ENCODE measurements around the gene ADAP1.

Gene ADAP1

DNA sequence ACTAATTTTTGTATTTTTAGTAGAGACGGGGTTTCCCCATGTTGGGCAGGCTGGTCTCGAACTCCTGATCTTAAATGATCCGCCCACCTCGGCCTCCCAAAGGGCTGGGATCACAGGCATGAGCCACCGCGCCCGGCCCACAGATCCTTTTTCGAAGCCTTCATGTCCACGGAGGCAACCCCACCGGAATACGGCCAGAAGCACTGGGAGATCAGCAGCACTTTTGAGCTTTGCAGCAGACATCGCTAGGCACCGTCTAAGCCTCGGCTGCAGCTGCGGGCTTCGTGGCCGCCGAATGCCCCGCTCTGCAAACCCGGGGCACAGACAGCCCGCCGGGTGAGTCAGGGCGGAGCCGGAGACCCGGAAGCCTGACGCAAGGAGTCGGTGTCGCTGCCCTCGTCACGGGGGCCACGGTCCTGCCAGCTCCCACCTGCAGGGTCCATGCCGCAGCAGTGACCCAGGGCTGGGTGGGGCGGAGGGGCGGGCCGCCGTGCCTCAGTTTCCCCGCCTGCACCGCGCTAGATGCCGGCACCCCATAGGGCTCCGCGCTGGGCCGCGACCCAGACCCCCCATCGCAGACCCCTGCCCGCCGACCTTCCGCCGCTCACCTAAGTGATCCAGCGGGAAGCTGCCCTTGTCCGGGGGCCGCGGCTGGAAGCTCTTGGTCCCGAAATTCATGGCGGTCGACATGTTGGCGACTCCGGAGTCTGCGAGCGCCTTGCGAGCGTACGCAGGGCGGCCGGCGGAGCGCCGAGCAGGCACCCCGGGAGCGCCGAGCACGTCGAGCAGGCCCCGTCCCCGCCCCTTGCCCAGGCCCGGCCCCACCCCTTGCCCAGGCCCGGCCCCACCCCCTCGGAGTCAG lies 20.6 kb upstream of the ADAP1 start, which contains the start of gene COX19:
COX19 (minus strand) TSS at position 730 of the 862 bp plus-strand sequence; CDS start at position 690, 40 bp downstream.
- peak within 1 kb of the TSS; percentile 63 to 96 (median 80) for H3K4me3 ChIP-seq (ENCODE audit: low read depth in 1 of 5, low read length in 5 of 5)

DNA sequence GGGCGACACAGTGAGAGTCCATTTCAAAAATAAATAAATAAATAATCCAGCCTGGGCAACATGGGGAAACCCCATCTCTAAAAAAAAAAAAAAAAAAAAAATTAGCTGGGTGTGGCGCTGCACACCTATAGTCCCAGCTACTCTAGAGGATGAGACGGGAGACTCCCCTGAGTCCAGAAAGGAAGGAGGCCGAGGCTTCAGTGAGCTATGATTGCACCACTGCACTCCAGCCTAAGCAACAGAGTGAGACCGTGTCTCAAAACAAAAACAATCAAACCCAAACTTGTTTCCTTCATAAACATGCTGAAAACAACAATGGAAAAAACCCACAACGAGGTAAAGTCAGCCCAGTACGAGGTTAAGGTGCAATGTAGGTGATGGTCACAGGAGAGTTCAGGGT lies 19.7 kb upstream of the ADAP1 start:
- H3K27me3 ChIP-seq (ENCODE audit: control insufficient read depth in 5 of 5, insufficient read depth in 4 of 5, low read length in 5 of 5) = no peaks in the 10 kb centered on the region
- peak overlapping the region; percentile 93 for H3K27ac ChIP-seq (ENCODE audit: low read depth, low read length)
- peaks cover 0 to 29% (median 24%) of the 10 kb centered on the region in 5 donors for H3K4me1 ChIP-seq (ENCODE audit: control insufficient read depth in 5 of 5, insufficient read depth in 5 of 5, low read length in 5 of 5)
- H3K9me3 ChIP-seq (ENCODE audit: control insufficient read depth in 5 of 5, low read length in 5 of 5) = peaks cover 0 to 4% (median 0%) of the 10 kb centered on the region in 5 donors
- H3K4me3 ChIP-seq (ENCODE audit: low read depth in 1 of 5, low read length in 5 of 5) = peak overlapping the region; percentile 63 to 96 (median 80)
- H3K9ac ChIP-seq (ENCODE audit: low read length in 5 of 5) = peak overlapping the region in 4 of 5 donors; percentile 90 to 95 (median 94)
- peaks cover 8 to 32% (median 30%) of the 10 kb centered on the region in 5 donors for H3K36me3 ChIP-seq (ENCODE audit: control insufficient read depth in 5 of 5, insufficient read depth in 5 of 5, low read length in 5 of 5)

More for the DNA sequence above, 20.6 kb upstream of the ADAP1 start, which contains the start of gene COX19:
- peaks cover 0 to 4% (median 0%) of the 10 kb centered on the region in 5 donors for H3K9me3 ChIP-seq (ENCODE audit: control insufficient read depth in 5 of 5, low read length in 5 of 5)
- peak within 1 kb of the TSS; percentile 93 for H3K27ac ChIP-seq (ENCODE audit: low read depth, low read length)
- peaks cover 0 to 26% (median 23%) of the 10 kb centered on the region in 5 donors for H3K4me1 ChIP-seq (ENCODE audit: control insufficient read depth in 5 of 5, insufficient read depth in 5 of 5, low read length in 5 of 5)
- peak within 1 kb of the TSS in 4 of 5 donors; percentile 90 to 95 (median 94) for H3K9ac ChIP-seq (ENCODE audit: low read length in 5 of 5)
- no peaks in the 10 kb centered on the region for H3K27me3 ChIP-seq (ENCODE audit: control insufficient read depth in 5 of 5, insufficient read depth in 4 of 5, low read length in 5 of 5)
- H3K36me3 ChIP-seq (ENCODE audit: control insufficient read depth in 5 of 5, insufficient read depth in 5 of 5, low read length in 5 of 5) = peaks cover 8 to 25% (median 21%) of the 10 kb centered on the region in 5 donors

DNA sequence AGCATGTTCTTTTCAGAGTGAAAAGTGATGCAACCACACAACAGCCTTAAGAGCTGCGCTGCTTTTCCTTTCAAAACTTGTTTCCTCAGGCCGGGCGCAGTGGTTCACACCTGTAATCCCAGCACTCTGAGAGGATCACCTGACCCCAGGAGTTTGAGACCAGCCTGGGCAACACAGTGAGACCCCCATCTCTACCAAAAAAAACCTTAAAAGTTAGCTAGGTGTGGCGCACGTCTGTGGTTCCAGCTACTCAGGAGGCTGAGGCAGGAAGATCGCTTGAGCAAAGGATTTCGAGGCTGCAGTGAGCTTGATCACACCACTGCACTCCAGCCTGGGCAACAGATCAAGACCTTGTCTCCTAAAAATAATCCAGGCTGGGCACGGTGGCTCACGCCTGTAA lies 18.8 kb upstream of the ADAP1 start:
- peaks cover 8 to 40% (median 38%) of the 10 kb centered on the region in 5 donors for H3K36me3 ChIP-seq (ENCODE audit: control insufficient read depth in 5 of 5, insufficient read depth in 5 of 5, low read length in 5 of 5)
- H3K4me1 ChIP-seq (ENCODE audit: control insufficient read depth in 5 of 5, insufficient read depth in 5 of 5, low read length in 5 of 5) = peaks cover 0 to 35% (median 26%) of the 10 kb centered on the region in 5 donors
- no peak overlapping the region for H3K4me3 ChIP-seq (ENCODE audit: low read depth in 1 of 5, low read length in 5 of 5)
- H3K9ac ChIP-seq (ENCODE audit: low read length in 5 of 5) = no peak overlapping the region
- H3K9me3 ChIP-seq (ENCODE audit: control insufficient read depth in 5 of 5, low read length in 5 of 5) = no peaks in the 10 kb centered on the region
- no peak overlapping the region for H3K27ac ChIP-seq (ENCODE audit: low read depth, low read length)
- H3K27me3 ChIP-seq (ENCODE audit: control insufficient read depth in 5 of 5, insufficient read depth in 4 of 5, low read length in 5 of 5) = no peaks in the 10 kb centered on the region

DNA sequence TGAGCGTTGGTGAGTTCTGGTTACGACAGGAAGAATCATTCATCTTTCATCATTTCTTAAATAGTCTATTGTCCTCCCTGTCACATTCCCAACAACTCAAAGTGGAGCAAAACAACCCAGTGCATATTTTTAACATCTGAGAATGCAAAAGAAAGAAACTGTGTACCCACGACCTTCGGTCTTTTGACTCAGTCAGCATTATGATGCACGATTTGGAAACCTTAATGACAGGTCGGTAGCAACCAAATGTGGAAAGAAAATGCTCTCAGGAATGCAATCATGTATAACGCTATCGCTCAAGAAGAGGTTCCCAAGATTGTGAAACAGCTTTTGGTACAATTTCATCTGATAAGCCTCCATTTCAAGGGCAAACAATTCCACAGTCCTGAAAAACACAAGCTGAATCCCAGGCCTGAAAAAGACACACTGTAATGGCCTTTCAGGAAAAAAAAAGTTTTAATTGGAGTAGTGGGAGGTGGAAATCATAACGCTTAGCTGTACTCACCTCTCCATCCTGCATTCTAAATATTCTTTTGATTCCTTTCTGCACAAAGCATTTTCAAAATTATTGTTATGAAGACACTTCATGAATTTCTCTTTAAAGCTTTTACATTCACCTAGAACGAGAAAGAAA lies 18.3 kb upstream of the ADAP1 start:
- H3K27ac ChIP-seq (ENCODE audit: low read depth, low read length) = no peak overlapping the region
- no peaks in the 10 kb centered on the region for H3K27me3 ChIP-seq (ENCODE audit: control insufficient read depth in 5 of 5, insufficient read depth in 4 of 5, low read length in 5 of 5)
- H3K4me1 ChIP-seq (ENCODE audit: control insufficient read depth in 5 of 5, insufficient read depth in 5 of 5, low read length in 5 of 5) = peaks cover 0 to 38% (median 28%) of the 10 kb centered on the region in 5 donors
- H3K9me3 ChIP-seq (ENCODE audit: control insufficient read depth in 5 of 5, low read length in 5 of 5) = no peaks in the 10 kb centered on the region
- H3K9ac ChIP-seq (ENCODE audit: low read length in 5 of 5) = no peak overlapping the region
- no peak overlapping the region for H3K4me3 ChIP-seq (ENCODE audit: low read depth in 1 of 5, low read length in 5 of 5)
- H3K36me3 ChIP-seq (ENCODE audit: control insufficient read depth in 5 of 5, insufficient read depth in 5 of 5, low read length in 5 of 5) = peaks cover 8 to 45% (median 43%) of the 10 kb centered on the region in 5 donors

DNA sequence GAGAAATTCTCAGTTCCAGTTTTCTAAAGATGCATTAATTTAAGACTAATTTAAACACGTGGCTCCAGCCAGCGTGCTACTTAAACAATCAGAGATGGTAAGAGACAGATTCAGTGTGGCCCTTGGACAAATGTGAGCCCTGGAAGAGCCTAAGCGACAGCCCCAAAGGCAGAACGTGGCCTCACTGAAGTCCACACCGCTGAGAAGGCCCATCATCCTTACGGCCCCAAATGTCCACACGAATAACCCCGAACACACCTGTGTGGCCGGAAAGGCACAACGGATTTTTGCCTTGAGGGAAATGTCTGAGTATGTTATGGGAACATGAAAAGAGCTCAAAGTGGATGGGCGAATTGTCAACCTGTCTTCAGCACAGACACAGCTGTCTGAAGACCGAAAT lies 17.6 kb upstream of the ADAP1 start:
- no peak overlapping the region for H3K9ac ChIP-seq (ENCODE audit: low read length in 5 of 5)
- H3K36me3 ChIP-seq (ENCODE audit: control insufficient read depth in 5 of 5, insufficient read depth in 5 of 5, low read length in 5 of 5) = peaks cover 8 to 52% (median 49%) of the 10 kb centered on the region in 5 donors
- no peak overlapping the region for H3K4me3 ChIP-seq (ENCODE audit: low read depth in 1 of 5, low read length in 5 of 5)
- no peak overlapping the region for H3K27ac ChIP-seq (ENCODE audit: low read depth, low read length)
- H3K4me1 ChIP-seq (ENCODE audit: control insufficient read depth in 5 of 5, insufficient read depth in 5 of 5, low read length in 5 of 5) = peaks cover 0 to 38% (median 28%) of the 10 kb centered on the region in 5 donors
- no peaks in the 10 kb centered on the region for H3K9me3 ChIP-seq (ENCODE audit: control insufficient read depth in 5 of 5, low read length in 5 of 5)
- H3K27me3 ChIP-seq (ENCODE audit: control insufficient read depth in 5 of 5, insufficient read depth in 4 of 5, low read length in 5 of 5) = no peaks in the 10 kb centered on the region

DNA sequence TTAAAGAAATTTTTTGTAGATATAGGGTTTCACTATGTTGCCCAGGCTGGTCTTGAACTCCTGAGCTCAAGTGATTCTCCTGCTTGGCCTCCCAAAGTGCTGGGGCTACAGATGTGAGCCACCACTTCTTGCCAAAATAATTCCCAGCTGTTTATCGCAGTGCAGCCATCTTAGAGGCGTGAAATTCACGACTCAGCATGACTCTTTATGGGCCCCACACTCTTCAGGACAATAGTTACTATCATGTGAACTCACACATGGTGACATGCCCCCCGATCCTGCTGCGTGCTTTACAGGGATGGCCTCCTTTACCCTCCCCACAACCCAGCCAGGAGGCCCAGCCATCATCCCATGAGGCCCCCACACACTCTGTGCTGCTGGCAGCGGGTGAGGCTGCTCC lies 16.3 kb upstream of the ADAP1 start:
- H3K36me3 ChIP-seq (ENCODE audit: control insufficient read depth in 5 of 5, insufficient read depth in 5 of 5, low read length in 5 of 5) = peaks cover 8 to 62% (median 55%) of the 10 kb centered on the region in 5 donors
- no peak overlapping the region for H3K4me3 ChIP-seq (ENCODE audit: low read depth in 1 of 5, low read length in 5 of 5)
- H3K4me1 ChIP-seq (ENCODE audit: control insufficient read depth in 5 of 5, insufficient read depth in 5 of 5, low read length in 5 of 5) = peaks cover 0 to 42% (median 26%) of the 10 kb centered on the region in 5 donors
- H3K9ac ChIP-seq (ENCODE audit: low read length in 5 of 5) = no peak overlapping the region
- H3K27ac ChIP-seq (ENCODE audit: low read depth, low read length) = no peak overlapping the region
- H3K9me3 ChIP-seq (ENCODE audit: control insufficient read depth in 5 of 5, low read length in 5 of 5) = no peaks in the 10 kb centered on the region
- no peaks in the 10 kb centered on the region for H3K27me3 ChIP-seq (ENCODE audit: control insufficient read depth in 5 of 5, insufficient read depth in 4 of 5, low read length in 5 of 5)

DNA sequence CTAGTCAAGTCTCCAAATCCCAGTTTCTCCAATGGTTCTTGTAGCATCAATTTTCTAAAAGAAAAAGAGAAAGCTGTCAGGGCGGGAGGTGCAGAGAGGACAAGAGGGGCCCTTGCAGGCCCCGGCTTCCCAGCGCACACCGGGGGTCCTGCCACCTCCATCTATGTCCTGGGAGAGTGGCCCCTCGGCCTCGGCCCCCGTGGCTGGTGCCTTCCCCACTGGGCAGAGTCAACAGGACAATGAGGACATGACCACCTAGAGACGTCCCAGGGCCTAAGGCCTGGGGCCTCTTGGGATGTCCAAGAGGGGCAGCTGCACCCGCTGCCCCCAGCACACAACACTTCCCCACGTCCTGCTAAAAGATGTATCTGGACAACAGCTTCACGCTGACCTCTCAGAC lies 14.9 kb upstream of the ADAP1 start:
- peaks cover 2 to 47% (median 31%) of the 10 kb centered on the region in 5 donors for H3K4me1 ChIP-seq (ENCODE audit: control insufficient read depth in 5 of 5, insufficient read depth in 5 of 5, low read length in 5 of 5)
- H3K4me3 ChIP-seq (ENCODE audit: low read depth in 1 of 5, low read length in 5 of 5) = no peak overlapping the region
- no peak overlapping the region for H3K9ac ChIP-seq (ENCODE audit: low read length in 5 of 5)
- peaks cover 8 to 62% (median 55%) of the 10 kb centered on the region in 5 donors for H3K36me3 ChIP-seq (ENCODE audit: control insufficient read depth in 5 of 5, insufficient read depth in 5 of 5, low read length in 5 of 5)
- H3K27ac ChIP-seq (ENCODE audit: low read depth, low read length) = no peak overlapping the region
- H3K9me3 ChIP-seq (ENCODE audit: control insufficient read depth in 5 of 5, low read length in 5 of 5) = no peaks in the 10 kb centered on the region
- no peaks in the 10 kb centered on the region for H3K27me3 ChIP-seq (ENCODE audit: control insufficient read depth in 5 of 5, insufficient read depth in 4 of 5, low read length in 5 of 5)

DNA sequence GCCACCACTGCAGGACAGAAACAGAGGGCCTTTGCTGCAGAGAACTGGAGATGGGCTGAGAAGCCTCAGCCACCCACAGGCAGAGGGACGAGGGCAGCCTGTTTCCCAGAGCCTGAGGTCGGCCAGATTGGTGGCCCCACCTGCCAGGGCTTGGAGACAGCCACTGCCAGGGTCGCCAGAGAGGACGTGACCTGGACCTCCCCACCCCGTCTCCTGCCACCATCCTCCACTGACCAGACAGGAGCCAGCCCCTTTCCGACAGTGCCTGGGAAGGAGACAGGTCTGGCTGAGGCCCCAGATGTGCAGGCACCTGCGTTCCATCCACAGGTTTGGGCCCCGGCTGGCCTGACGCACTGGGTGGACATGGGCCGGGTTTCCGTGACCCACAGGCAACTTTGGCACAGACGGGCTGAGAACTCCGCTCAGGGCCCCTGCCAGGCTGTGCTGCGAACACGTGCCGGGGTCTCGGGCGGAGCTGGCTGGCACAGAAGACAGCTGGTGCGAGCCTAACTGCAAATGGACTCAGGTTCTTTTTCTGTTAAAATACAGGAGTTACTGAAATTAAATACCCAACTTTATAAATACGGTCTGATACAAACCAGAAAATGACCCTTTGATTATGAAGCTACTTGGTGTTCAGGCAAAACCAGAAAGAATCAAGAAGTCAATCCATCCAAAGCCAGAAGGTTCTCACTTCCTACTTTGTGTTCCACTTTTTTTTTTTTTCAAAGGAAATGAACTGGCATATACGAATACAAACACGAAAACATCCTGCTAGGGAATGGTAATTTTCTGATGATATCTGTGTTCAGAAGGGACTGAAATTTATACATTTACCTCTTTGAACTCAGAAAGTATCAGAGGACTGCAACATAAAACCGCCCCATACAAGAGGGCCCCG lies 14.0 kb upstream of the ADAP1 start:
- peaks cover 8 to 62% (median 55%) of the 10 kb centered on the region in 5 donors for H3K36me3 ChIP-seq (ENCODE audit: control insufficient read depth in 5 of 5, insufficient read depth in 5 of 5, low read length in 5 of 5)
- H3K9ac ChIP-seq (ENCODE audit: low read length in 5 of 5) = no peak overlapping the region
- H3K27ac ChIP-seq (ENCODE audit: low read depth, low read length) = no peak overlapping the region
- H3K27me3 ChIP-seq (ENCODE audit: control insufficient read depth in 5 of 5, insufficient read depth in 4 of 5, low read length in 5 of 5) = no peaks in the 10 kb centered on the region
- no peaks in the 10 kb centered on the region for H3K9me3 ChIP-seq (ENCODE audit: control insufficient read depth in 5 of 5, low read length in 5 of 5)
- H3K4me1 ChIP-seq (ENCODE audit: control insufficient read depth in 5 of 5, insufficient read depth in 5 of 5, low read length in 5 of 5) = peaks cover 2 to 48% (median 33%) of the 10 kb centered on the region in 5 donors
- H3K4me3 ChIP-seq (ENCODE audit: low read depth in 1 of 5, low read length in 5 of 5) = no peak overlapping the region

DNA sequence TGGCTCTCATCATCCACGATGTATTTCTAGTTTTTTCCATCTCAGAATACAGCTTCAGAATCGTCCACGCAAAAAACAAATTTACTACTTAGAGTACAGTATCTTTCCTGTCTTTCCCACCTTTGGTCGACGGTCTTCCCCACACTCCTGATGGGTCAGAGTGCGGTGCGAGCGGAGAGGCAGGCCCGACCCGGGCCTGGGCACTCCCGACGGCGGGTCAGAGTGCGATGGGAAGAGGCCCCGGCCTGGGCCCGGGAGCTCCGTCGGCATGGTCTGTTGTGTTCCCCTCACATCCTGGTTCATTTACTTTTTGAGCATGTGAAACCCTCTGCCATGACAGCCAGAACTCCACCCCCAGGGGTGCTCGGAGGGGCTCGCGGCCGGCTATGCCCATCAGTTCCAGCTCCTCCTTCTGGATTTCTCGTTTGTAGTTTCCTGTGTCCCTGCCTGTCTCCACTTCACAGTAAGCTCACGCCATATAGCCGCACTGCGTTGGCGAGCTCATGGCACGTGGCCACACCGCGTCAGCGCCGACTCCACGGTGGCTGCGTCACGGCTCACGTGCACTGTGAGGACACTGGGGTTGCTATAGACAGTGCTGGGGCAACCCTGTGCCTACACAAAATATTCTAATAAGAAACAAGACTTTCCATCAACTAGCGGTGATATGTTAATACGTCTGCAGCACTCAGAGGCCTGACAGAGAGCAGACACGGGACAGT lies 13.0 kb upstream of the ADAP1 start:
- H3K4me1 ChIP-seq (ENCODE audit: control insufficient read depth in 5 of 5, insufficient read depth in 5 of 5, low read length in 5 of 5) = peaks cover 2 to 51% (median 27%) of the 10 kb centered on the region in 5 donors
- no peaks in the 10 kb centered on the region for H3K9me3 ChIP-seq (ENCODE audit: control insufficient read depth in 5 of 5, low read length in 5 of 5)
- no peak overlapping the region for H3K9ac ChIP-seq (ENCODE audit: low read length in 5 of 5)
- H3K27ac ChIP-seq (ENCODE audit: low read depth, low read length) = no peak overlapping the region
- H3K4me3 ChIP-seq (ENCODE audit: low read depth in 1 of 5, low read length in 5 of 5) = no peak overlapping the region
- peaks cover 0 to 2% (median 0%) of the 10 kb centered on the region in 5 donors for H3K27me3 ChIP-seq (ENCODE audit: control insufficient read depth in 5 of 5, insufficient read depth in 4 of 5, low read length in 5 of 5)
- H3K36me3 ChIP-seq (ENCODE audit: control insufficient read depth in 5 of 5, insufficient read depth in 5 of 5, low read length in 5 of 5) = peaks cover 3 to 54% (median 48%) of the 10 kb centered on the region in 5 donors
